Natural killer cell (primary cell): ENCODE results near the gene DYRK3. TPM values are rescaled to one million over a fixed set of nuclear protein-coding genes. Genes with fewer than 3 reads are reported as not detected.
A peak's percentile ranks its signal among the peaks of the same experiment; 100 is the strongest.

Experiments used
- ATAC-seq, 3 donors: fragments of 150-1000 bp in 2 of 3; fragments of 200-7000 bp in 1 of 3; cut with Tn5 transposase; 1 replicate in 1 of 3; 2 replicates in 2 of 3; pipeline ENCODE4 v1.10.0; 2021; ENCODE audit warnings: mild to moderate bottlenecking in 2 of 3, moderate library complexity in 2 of 3
- DNase-seq, 2 donors: peaks; one replicate each; pipeline versions ENCODE4 v3.0.0 to v3.0.0-alpha.2; 2013 to 2021; ENCODE audit warnings: mixed read lengths in 1 of 2
- H3K27ac ChIP-seq: one replicate; pipeline ENCODE4 v1.5.1; 2013; ENCODE audit warnings: mild to moderate bottlenecking, low read length
- H3K27me3 ChIP-seq: one replicate; pipeline ENCODE4 v1.6.1; 2013; ENCODE audit warnings: low read length; ENCODE audit not compliant: control insufficient read depth, insufficient read depth
- H3K36me3 ChIP-seq: one replicate; pipeline ENCODE4 v1.6.1; 2013; ENCODE audit warnings: low read length; ENCODE audit not compliant: control insufficient read depth, insufficient read depth
- H3K4me1 ChIP-seq: one replicate; pipeline ENCODE4 v1.6.1; 2013; ENCODE audit warnings: low read length; ENCODE audit not compliant: control insufficient read depth, insufficient read depth
- H3K4me3 ChIP-seq: one replicate; pipeline ENCODE4 v1.5.1; 2013; ENCODE audit warnings: low read length
- H3K9me3 ChIP-seq: one replicate; pipeline ENCODE4 v1.6.1; 2013; ENCODE audit warnings: low read length; ENCODE audit not compliant: control insufficient read depth, insufficient read depth
- H3K27ac Mint-ChIP-seq, 2 donors: one replicate each; pipeline ENCODE4 v1.8.0; 2022; ENCODE audit warnings: mild to moderate bottlenecking in 2 of 2, mixed read lengths in 2 of 2, moderate library complexity in 1 of 2
- H3K27me3 Mint-ChIP-seq, 2 donors: one replicate each; pipeline ENCODE4 v1.8.0; 2022; ENCODE audit warnings: low read depth in 2 of 2, mixed read lengths in 2 of 2
- H3K36me3 Mint-ChIP-seq: one replicate; pipeline ENCODE4 v1.8.0; 2022; ENCODE audit warnings: mixed read lengths
- H3K4me1 Mint-ChIP-seq, 2 donors: one replicate each; pipeline ENCODE4 v1.8.0; 2022; ENCODE audit warnings: mixed read lengths in 2 of 2
- H3K4me3 Mint-ChIP-seq: one replicate; pipeline ENCODE4 v1.8.0; 2022; ENCODE audit warnings: mild to moderate bottlenecking, moderate library complexity, mixed read lengths
- H3K9me3 Mint-ChIP-seq, 2 donors: one replicate each; pipeline ENCODE4 v1.8.0; 2022; ENCODE audit warnings: mixed read lengths in 2 of 2
- CTCF ChIP-seq: fragments of 200-600 bp; IDR thresholded peaks from one replicate; pipeline ENCODE4 v1.8.0; 2022; ENCODE audit warnings: antibody characterized with exemption
- WGBS: methylation state at CpG from one replicate; pipeline ENCODE4 v1.1.7; 2013; ENCODE audit warnings: missing lambda C conversion rate; ENCODE audit not compliant: insufficient coverage; 5-methylcytosine and 5-hydroxymethylcytosine counted together
- intact Hi-C: fragments of 100-400 bp; cut with micrococcal nuclease; formaldehyde crosslinking; loops from one replicate; pipeline ENCODE4 v1.14.2; 2022
- total RNA-seq, 4 donors: library from RNA; stranded (reverse); fragments of 120-200 nt in 1 of 4; gene quantifications; one replicate each; pipeline versions ENCODE4 v1.2.3 to v1.2.4, GENCODE V29; 2013 to 2022

DYRK3 gene
- total RNA-seq, 3 donors from 2014 or later (not counting 1 experiment from before 2014, with no cell fraction given), result 0.16 to 0.66 (median 0.43) TPM

- WGBS, result 45% methylated on average over 7 of the region's 7 CpGs
- no peaks in the 10 kb centered on the region for H3K9me3 Mint-ChIP-seq
- Histone ChIP-seq H3K9me3 (no peaks in the 10 kb centered on the region), H3K27me3 (no peaks in the 10 kb centered on the region), H3K4me1 (peaks cover 73% of the 10 kb centered on the region), H3K27ac (peak overlapping the region; percentile 47), H3K4me3 (no peak overlapping the region), H3K36me3 (peaks cover 6% of the 10 kb centered on the region)
- H3K4me1 Mint-ChIP-seq, result peaks cover 97 to 98% of the 10 kb centered on the region in 2 donors
- peak overlapping the region; percentile 71 for H3K4me3 Mint-ChIP-seq
- intact Hi-C loops, result no loop called here
- TF ChIP-seq CTCF, result no peak
- peak overlapping the region; percentile 74 to 89 for H3K27ac Mint-ChIP-seq
- no peak for DNase-seq
- ATAC-seq, result peak; percentile 46 to 69 (median 67)
- no peaks in the 10 kb centered on the region for H3K27me3 Mint-ChIP-seq
- H3K36me3 Mint-ChIP-seq, result no peaks in the 10 kb centered on the region
Measured at GRCh38 chr1:206693592-206693991, 58.3 kb downstream of the DYRK3 start.

- H3K9me3 Mint-ChIP-seq, result no peaks in the 10 kb centered on the region
- no peaks in the 10 kb centered on the region for H3K9me3 ChIP-seq
- intact Hi-C loops, result no loop called here
- H3K36me3 ChIP-seq, result peaks cover 6% of the 10 kb centered on the region
- peaks cover 70% of the 10 kb centered on the region for H3K4me1 ChIP-seq
- H3K27ac ChIP-seq, result no peak overlapping the region
- H3K36me3 Mint-ChIP-seq, result no peaks in the 10 kb centered on the region
- ATAC-seq, result no peak
- no peak overlapping the region for H3K4me3 ChIP-seq
- peaks cover 97 to 98% of the 10 kb centered on the region in 2 donors for H3K4me1 Mint-ChIP-seq
- peak overlapping the region; percentile 71 for H3K4me3 Mint-ChIP-seq
- TF ChIP-seq CTCF, result no peak
- no peaks in the 10 kb centered on the region for H3K27me3 ChIP-seq
- DNase-seq, result no peak
- WGBS, result 91% methylated on average over 9 of the region's 11 CpGs
- H3K27me3 Mint-ChIP-seq, result no peaks in the 10 kb centered on the region
- H3K27ac Mint-ChIP-seq, result peak overlapping the region; percentile 74 to 89
Measured at GRCh38 chr1:206694171-206695124, 59.1 kb downstream of the DYRK3 start.

- Histone ChIP-seq H3K36me3 (peaks cover 6% of the 10 kb centered on the region), H3K4me1 (peaks cover 67% of the 10 kb centered on the region), H3K27me3 (no peaks in the 10 kb centered on the region), H3K27ac (no peak overlapping the region), H3K4me3 (no peak overlapping the region), H3K9me3 (no peaks in the 10 kb centered on the region)
- intact Hi-C loops, result no loop called here
- Mint-ChIP-seq H3K27ac (peak overlapping the region; percentile 35 to 41), H3K9me3 (no peaks in the 10 kb centered on the region), H3K36me3 (no peaks in the 10 kb centered on the region), H3K4me3 (no peak overlapping the region), H3K4me1 (peaks cover 97 to 98% of the 10 kb centered on the region in 2 donors), H3K27me3 (no peaks in the 10 kb centered on the region)
- no peak for TF ChIP-seq CTCF
- WGBS, result 93% methylated on average over 9 of the region's 9 CpGs
- no peak for ATAC-seq
- no peak for DNase-seq
Measured at GRCh38 chr1:206695733-206696132, 60.4 kb downstream of the DYRK3 start.
